ENCODE measurements around the gene C18orf63.

C18orf63 gene

DNA sequence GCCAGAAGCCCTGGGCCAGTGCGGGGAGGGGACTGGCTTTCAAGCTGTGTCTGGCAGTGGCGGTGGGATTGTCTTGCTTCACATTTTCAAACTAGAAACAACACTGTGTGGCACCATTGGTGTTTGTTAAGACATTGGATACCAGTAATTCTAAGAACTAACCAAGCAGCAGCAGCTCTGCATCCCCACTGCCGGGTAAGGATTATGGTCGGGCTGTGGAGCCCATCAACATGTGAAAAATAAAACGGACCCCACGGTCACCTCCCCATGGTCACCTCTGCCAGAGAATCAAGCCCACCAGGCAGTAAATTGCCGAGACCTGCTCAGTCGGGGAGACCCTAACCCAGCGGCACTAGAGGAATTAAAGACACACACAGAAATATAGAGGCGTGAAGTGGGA is 65.3 kb downstream of the C18orf63 start:
- DNase-seq (ENCODE audit: low spot score) = no peak
- TF ChIP-seq, protein P1, sequence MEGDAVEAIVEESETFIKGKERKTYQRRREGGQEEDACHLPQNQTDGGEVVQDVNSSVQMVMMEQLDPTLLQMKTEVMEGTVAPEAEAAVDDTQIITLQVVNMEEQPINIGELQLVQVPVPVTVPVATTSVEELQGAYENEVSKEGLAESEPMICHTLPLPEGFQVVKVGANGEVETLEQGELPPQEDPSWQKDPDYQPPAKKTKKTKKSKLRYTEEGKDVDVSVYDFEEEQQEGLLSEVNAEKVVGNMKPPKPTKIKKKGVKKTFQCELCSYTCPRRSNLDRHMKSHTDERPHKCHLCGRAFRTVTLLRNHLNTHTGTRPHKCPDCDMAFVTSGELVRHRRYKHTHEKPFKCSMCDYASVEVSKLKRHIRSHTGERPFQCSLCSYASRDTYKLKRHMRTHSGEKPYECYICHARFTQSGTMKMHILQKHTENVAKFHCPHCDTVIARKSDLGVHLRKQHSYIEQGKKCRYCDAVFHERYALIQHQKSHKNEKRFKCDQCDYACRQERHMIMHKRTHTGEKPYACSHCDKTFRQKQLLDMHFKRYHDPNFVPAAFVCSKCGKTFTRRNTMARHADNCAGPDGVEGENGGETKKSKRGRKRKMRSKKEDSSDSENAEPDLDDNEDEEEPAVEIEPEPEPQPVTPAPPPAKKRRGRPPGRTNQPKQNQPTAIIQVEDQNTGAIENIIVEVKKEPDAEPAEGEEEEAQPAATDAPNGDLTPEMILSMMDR (IDR thresholded peaks at IDR 0.05; ENCODE audit: extremely low read depth, missing control alignments) = no peak

DNA sequence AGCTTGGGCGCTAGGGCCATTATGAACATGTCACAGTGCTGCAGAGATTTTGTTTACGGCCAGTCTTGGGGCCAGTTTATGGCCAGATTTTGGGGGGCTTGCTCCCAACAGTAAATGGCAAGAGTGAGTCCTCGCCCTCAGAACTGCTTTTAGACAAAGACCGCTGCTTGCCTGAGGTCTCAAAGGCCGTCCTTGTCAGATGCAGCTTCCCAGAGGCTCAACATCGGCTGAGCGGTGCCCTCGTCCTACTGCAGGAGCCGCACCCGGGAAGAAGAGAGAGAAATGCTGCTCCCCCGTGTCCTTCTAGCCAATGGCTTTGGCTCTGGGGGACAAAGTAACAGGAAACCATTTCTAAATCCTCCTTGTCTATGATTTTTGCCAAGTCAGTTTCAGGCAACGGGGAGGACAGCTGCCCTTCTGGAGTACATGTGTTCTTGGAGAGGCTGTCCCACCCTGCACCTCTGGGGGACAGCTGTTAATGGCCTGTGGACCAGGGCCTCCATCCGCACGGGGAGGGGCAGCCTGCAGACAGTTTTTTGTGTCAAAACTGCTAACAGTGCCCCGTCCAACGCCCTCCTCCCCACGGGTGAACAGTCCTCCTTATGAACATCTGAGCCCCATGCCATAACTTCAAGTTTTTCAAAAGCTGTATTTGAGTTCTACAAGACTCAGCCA is 66.1 kb downstream of the C18orf63 start:
- TF ChIP-seq, protein P1 (IDR thresholded peaks at IDR 0.05; ENCODE audit: extremely low read depth, missing control alignments) = no peak
- no peak for DNase-seq (ENCODE audit: low spot score)

DNA sequence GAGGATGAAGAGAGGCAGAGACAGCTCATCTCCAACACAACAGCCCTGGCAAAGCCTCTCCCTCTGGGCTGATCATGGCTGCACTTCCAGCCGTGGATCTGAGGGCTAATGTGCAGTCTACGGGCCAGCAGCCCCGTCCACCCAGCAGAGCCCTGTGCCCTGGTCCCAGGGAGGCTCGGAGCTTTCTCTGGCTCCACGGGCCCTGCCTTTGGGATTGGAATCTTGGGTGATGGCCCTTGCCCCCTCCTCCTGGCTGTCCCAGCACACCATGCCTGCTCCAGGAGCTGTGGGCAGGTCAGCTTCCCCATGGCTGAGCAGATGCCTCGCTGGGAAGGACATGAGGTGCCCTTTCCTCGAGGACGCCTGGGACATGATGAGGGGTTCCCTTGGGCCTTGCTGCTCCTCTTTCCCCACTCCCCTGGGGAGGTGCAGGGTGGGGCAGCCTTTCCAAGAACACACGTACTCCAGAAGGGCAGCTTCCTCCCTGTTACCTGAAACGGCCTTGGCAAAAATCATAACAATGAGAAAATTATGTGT is 66.9 kb downstream of the C18orf63 start:
- no peak for DNase-seq (ENCODE audit: low spot score)
- TF ChIP-seq, protein P1 (IDR thresholded peaks at IDR 0.05; ENCODE audit: extremely low read depth, missing control alignments) = no peak

DNA sequence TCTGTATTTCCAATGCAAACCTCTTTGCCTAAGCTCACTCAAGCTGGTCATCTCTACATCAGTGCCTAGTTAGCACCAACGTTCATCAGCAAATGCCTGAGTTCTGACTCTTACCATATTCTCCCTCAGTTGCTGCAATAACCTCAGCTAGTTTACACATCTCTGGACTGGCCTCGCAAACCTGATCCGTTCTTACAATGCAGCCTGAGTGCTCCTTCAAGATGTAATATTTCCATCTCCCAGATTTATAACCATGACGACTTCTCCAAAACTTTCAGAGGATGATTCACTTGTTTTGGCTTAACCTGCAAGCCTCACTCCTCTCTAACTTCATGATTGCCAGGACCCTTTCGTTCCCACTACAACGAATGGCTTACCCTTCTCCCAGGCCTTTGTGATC is 71.7 kb downstream of the C18orf63 start:
- TF ChIP-seq, protein P1 (IDR thresholded peaks at IDR 0.05; ENCODE audit: extremely low read depth, missing control alignments) = no peak
- DNase-seq (ENCODE audit: low spot score) = no peak

DNA sequence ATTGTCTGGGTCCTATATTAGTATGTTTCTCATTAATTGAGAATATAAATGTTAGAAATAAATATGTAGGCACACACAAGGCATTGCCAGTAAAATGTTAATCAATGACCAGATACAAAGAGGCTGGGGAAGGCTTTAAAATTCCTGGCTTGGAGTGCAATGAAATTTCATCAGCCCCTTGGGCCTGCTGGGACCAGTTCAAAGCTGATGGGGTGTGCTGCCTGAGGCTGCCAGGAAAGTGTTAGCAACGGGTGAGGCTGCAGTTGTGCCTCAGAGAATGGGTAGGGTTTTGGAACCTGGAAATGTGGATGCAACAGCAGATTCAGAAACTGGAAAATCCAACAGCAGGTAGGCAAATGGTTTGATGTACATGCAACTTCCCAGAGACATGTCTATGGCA is 72.6 kb downstream of the C18orf63 start:
- DNase-seq (ENCODE audit: low spot score) = no peak
- TF ChIP-seq, protein P1 (IDR thresholded peaks at IDR 0.05; ENCODE audit: extremely low read depth, missing control alignments) = no peak

DNA sequence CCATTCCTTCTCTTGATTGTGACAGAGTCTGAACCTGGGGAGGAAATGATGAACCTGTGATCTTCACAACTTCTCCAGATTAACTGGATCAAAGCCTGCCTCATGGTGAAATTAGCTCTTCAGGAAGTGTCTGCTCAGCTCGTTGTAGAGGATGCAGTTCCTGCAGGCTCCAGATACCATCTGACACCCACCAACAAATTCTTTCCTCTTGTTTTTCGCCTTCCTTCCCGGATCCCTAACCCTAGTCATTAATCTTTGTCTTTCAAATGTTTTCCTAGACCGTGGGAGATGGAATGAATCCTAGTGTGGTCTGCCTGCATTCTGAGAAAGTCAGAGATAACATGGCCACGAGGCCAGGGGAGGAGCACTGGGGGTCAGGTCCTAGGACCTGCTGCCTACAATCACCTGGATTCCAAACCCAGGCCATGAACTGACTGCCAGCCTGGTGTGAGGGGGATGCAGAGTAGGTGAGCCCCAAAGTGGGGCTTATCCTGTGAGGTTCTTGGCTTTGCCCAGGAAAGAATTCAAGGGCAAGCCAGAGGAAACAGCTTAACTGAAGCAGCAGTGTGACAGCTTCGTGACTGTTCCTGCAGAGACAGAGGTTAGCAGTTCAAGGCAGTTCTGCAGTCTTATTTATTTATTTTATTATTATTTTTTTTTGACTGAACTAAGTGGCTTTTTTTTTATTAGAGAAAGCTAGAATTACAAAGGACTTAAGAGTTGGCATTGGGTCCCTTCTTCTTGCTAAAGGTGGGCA is 73.7 kb downstream of the C18orf63 start:
- DNase-seq (ENCODE audit: low spot score) = no peak
- TF ChIP-seq, protein P1 (IDR thresholded peaks at IDR 0.05; ENCODE audit: extremely low read depth, missing control alignments) = no peak

DNA sequence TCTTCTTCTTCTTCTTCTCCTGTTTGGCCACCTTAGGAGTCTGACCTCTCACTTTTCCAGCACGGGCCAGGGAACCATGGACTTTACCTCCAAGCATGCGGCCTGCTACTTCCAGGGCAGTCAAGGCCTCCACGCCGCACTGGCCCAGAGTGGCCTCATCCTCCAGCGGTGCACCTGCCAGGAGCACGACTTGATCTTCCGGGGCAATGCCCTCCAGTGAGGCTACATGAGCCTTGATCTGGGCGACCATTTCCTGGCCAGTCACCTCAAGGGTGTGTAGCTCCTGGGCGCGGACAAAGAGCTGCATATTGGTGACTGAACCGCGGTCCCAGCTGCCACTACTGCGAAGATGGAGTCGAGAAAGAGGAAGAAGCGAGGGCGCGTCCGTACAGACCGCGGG is 74.4 kb downstream of the C18orf63 start:
- TF ChIP-seq, protein P1 (IDR thresholded peaks at IDR 0.05; ENCODE audit: extremely low read depth, missing control alignments) = no peak
- DNase-seq (ENCODE audit: low spot score) = no peak

All from GM20000 (cell line).